Measurements from ENCODE around the gene LTF.
"Not testable (repeated sequence)": the region's sequence is repeated elsewhere in the genome, so short reads cannot be mapped to it uniquely, and the experiment has no call there.

DNA sequence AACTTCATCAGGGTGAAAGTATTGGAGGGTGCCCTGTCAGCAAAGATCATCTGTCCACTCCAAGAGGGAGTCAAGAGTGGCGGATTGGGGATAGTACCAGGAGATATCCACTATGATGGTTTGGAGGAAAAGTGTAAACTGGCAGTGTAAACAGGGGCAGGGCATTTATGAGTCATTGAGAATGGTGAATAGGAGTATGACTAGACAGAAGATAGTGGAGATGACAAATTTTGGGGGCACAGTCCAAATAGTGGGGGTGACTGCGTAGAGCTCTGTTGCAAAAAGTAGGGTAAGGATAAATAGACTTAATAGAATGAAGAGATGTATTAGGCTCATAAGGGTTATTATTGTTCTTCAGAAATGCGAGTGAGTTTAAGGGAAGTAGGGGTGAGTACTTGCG lies 75.9 kb downstream of the LTF start:
- TF ChIP-seq CTCF, EZH2phosphoT487 (IDR thresholded peaks at IDR 0.05; ENCODE audit: low read length): not testable (repeated sequence)
